Endothelial cell (in vitro differentiated cells): Measurements from ENCODE around the gene CIP2A. TPM values are rescaled to one million over a fixed set of nuclear protein-coding genes. Genes with fewer than 3 reads are reported as not detected.
"Not testable (repeated sequence)": the region's sequence is repeated elsewhere in the genome, so short reads cannot be mapped to it uniquely, and the experiment has no call there.

Source experiments
- DNase-seq: peaks from one replicate; pipeline ENCODE4 v3.0.0; 2021; ENCODE audit warnings: low spot score
- H3K27ac Mint-ChIP-seq: one replicate; pipeline ENCODE4 v1.8.0; 2021; ENCODE audit warnings: mixed read lengths, inconsistent platforms; ENCODE audit not compliant: unreplicated experiment
- H3K27me3 Mint-ChIP-seq: one replicate; pipeline ENCODE4 v1.8.0; 2021; ENCODE audit warnings: mild to moderate bottlenecking, moderate library complexity, mixed read lengths, inconsistent platforms; ENCODE audit not compliant: unreplicated experiment
- H3K36me3 Mint-ChIP-seq: one replicate; pipeline ENCODE4 v1.8.0; 2021; ENCODE audit warnings: mild to moderate bottlenecking, low read depth, mixed read lengths, inconsistent platforms; ENCODE audit not compliant: unreplicated experiment
- H3K4me1 Mint-ChIP-seq: one replicate; pipeline ENCODE4 v1.8.0; 2021; ENCODE audit warnings: mild to moderate bottlenecking, mixed read lengths, inconsistent platforms; ENCODE audit not compliant: unreplicated experiment
- H3K4me3 Mint-ChIP-seq: one replicate; pipeline ENCODE4 v1.8.0; 2021; ENCODE audit warnings: mild to moderate bottlenecking, mixed read lengths, inconsistent platforms; ENCODE audit not compliant: unreplicated experiment
- H3K9me3 Mint-ChIP-seq: one replicate; pipeline ENCODE4 v1.8.0; 2021; ENCODE audit warnings: mixed read lengths, inconsistent platforms; ENCODE audit not compliant: unreplicated experiment
- CTCF ChIP-seq: fragments of 200-600 bp; sonication (generic); IDR thresholded peaks from one replicate; pipeline ENCODE4 v1.5.0; 2021; ENCODE audit warnings: antibody characterized with exemption; ENCODE audit not compliant: unreplicated experiment
- long read RNA-seq: library from polyadenylated mRNA; unstranded; transcript quantifications from one replicate; pipeline ENCODE4 v2.0.0, GENCODE V29; 2020; ENCODE audit not compliant: unreplicated experiment
- total RNA-seq: library from RNA; stranded (reverse); fragmentation: NEBNext Ultra II Directional; extraction: Animal tissue kit (Norgen Biotek cat#: 25700); gene quantifications from one replicate; pipeline ENCODE4 v1.2.1, GENCODE V29; 2021; ENCODE audit not compliant: unreplicated experiment

CIP2A gene
- 13.3 TPM for total RNA-seq
- long read RNA-seq, partial matches to known transcripts, result 8 of 9 reads
- long read RNA-seq, other reads (novel, unspliced or antisense), result 1 of 9 reads

DNA sequence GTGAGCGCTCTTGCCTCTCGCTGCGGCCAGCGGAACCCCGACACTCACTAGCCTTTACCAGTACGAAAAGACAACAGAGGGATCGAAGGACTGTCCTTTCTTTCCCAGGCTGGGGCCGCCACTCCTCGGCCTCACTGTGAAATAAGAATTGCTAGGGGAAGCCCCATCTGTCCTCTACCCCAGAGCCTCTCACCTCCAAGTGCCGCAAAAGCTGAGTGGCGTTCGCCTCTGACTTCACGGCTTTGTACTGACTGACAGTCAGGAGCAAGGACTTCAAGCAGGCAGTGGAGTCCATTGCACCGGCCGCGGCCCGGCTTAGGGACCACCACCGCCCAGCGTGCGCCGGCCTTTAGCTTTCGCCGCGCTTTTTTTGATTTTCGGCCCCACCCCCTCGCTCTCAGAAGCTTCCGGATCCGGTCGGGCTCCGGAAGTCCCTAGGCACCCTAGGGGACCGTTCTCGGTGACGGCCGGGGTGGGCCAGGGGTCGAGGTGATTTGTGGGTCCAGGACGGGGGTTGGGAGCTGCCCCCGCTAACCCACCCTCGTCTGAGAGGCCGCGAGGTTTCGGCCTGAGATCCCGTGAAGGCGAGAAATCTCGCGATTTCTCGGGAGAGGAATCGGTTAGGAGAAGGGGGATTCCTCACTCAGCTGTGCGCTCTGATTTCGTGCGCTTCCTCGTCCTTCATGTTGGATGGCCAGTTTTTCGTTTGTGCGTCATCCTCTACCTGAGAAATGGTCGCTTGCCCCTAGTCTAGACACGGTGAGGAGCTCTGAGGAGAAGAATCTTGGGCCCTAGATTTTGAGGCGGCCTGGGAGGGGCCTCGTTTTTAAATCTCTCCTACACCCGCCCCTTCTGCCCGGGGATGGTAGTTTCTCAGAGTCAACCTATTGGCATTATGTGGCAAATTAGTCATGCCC, at the start of gene CIP2A, which contains the start of gene DZIP3:
Gene CIP2A (minus strand): TSS at position 358 of the 917 bp plus-strand sequence. CDS start 63 bp downstream, at position 295.
Gene DZIP3 (plus strand): TSS at position 642 of the 917 bp plus-strand sequence. CDS start 15,685 bp downstream, outside the sequence.
- H3K9me3 Mint-ChIP-seq, result no peaks in the 10 kb centered on the region
- peaks cover 2% of the 10 kb centered on the region for H3K27me3 Mint-ChIP-seq
- peak; percentile 92 for DNase-seq
- H3K36me3 Mint-ChIP-seq, result no peaks in the 10 kb centered on the region
- peaks cover 23% of the 10 kb centered on the region for H3K4me1 Mint-ChIP-seq
- no peak for TF ChIP-seq CTCF
- peak within 1 kb of the TSS; percentile 99 for H3K27ac Mint-ChIP-seq
- peak within 1 kb of the TSS; percentile 98 for H3K4me3 Mint-ChIP-seq

DNA sequence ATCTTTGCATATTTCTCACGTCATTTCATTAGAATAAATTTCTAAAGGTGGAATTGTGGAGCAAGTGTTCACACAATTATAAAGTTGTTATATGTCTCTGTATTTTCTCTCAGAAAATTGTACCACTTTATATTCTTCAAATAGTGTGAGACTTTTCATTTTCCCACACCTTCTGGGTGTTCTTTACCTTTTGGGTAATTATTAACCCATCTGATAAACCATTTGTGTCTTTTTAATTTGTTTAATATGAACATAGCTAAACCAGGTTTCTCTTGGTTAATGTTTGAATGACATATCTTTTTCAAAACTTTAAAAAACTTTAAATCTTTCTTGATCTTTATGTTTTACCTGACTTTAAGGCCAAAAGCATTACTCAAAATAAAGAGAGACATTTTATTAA, 40.7 kb upstream of the CIP2A start:
- peaks cover 3% of the 10 kb centered on the region for H3K27me3 Mint-ChIP-seq
- H3K36me3 Mint-ChIP-seq, result no peaks in the 10 kb centered on the region
- no peak overlapping the region for H3K27ac Mint-ChIP-seq
- H3K9me3 Mint-ChIP-seq, result no peaks in the 10 kb centered on the region
- TF ChIP-seq CTCF, result no peak
- no peak for DNase-seq
- no peak overlapping the region for H3K4me3 Mint-ChIP-seq
- H3K4me1 Mint-ChIP-seq, result peaks cover 8% of the 10 kb centered on the region

- Mint-ChIP-seq H3K9me3 (no peaks in the 10 kb centered on the region), H3K4me3 (no peak overlapping the region), H3K27ac (no peak overlapping the region), H3K36me3 (no peaks in the 10 kb centered on the region), H3K27me3 (peaks cover 2% of the 10 kb centered on the region), H3K4me1 (no peaks in the 10 kb centered on the region)
- TF ChIP-seq CTCF, result no peak
- no peak for DNase-seq
Observed at GRCh38 chr3:108623504-108623903, 34.3 kb upstream of the CIP2A start.

DNA sequence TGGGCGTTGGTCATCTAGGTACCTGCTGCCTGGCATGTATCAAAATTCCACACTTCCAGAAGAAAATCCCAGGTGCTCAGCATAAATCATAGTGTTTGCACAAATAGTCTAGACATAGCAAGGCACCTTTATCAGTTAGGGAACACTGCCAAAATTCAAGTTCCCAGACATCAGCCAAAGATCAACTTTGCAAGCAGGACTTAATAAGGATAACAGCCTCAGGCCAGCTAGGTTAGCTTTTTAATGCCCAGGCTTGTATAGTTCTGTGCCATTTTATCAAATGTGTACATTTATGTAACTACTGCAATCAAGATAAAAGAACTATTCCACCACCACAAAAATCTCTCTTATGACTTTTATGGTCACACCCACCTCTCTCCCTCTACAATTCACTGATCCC, 31.0 kb upstream of the CIP2A start:
- no peak for TF ChIP-seq CTCF
- Mint-ChIP-seq H3K9me3 (no peaks in the 10 kb centered on the region), H3K4me3 (no peak overlapping the region), H3K27ac (no peak overlapping the region), H3K36me3 (no peaks in the 10 kb centered on the region), H3K27me3 (peaks cover 2% of the 10 kb centered on the region), H3K4me1 (no peaks in the 10 kb centered on the region)
- DNase-seq, result no peak

DNA sequence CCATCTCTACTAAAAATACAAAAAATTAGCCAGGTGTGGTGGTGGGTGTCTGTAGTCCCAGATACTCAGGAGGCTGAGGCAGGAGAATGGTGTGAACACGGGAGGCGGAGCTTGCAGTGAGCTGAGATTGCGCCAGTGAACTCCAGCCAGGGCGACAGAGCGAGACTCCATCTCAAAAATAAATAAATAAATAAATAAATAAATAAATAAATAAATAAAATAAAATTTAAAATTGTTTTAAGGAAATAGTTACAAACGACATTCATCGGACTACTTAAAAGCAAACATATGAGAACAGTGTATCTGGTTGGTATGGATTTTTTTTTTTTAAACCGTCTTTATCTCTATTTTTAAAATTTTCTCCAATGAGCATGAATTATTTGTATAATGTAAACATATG, 26.9 kb upstream of the CIP2A start:
- DNase-seq, H3K27me3 Mint-ChIP-seq, H3K27ac Mint-ChIP-seq, H3K4me1 Mint-ChIP-seq, H3K36me3 Mint-ChIP-seq, H3K9me3 Mint-ChIP-seq, H3K4me3 Mint-ChIP-seq: not testable (repeated sequence)
